C4-2B (cell line): ENCODE measurements around the gene PTGES.

Source experiments
- H3K27ac ChIP-seq: fragments of 450-650 bp; 2 replicates; pipeline ENCODE4 v1.5.1; 2017
- CTCF ChIP-seq: fragments of 450-650 bp; conservative IDR thresholded peaks from 2 replicates; pipeline ENCODE4 v1.5.1; 2017; ENCODE audit warnings: mild to moderate bottlenecking
- ZFX ChIP-seq: fragments of 450-650 bp; IDR thresholded peaks from 2 replicates; pipeline ENCODE4 v1.6.1; 2017

The PTGES gene

GRCh38 chr9:129759319-129759718 is 6.5 kb upstream of the PTGES start:
- TF ChIP-seq ZFX (no peak), CTCF (no peak)
- H3K27ac ChIP-seq: no peak overlapping the region

- TF ChIP-seq CTCF (no peak), ZFX (no peak)
- no peak overlapping the region for H3K27ac ChIP-seq
These were observed 4.2 kb upstream of the PTGES start for GRCh38 chr9:129757045-129757444.

GRCh38 chr9:129756191-129756590 is 3.3 kb upstream of the PTGES start:
- no peak overlapping the region for H3K27ac ChIP-seq
- TF ChIP-seq ZFX: no peak
- no peak for TF ChIP-seq CTCF

GRCh38 chr9:129755151-129755550 is 2.3 kb upstream of the PTGES start:
- TF ChIP-seq ZFX: no peak
- no peak for TF ChIP-seq CTCF
- no peak overlapping the region for H3K27ac ChIP-seq

- no peak overlapping the region for H3K27ac ChIP-seq
- TF ChIP-seq ZFX (no peak), CTCF (no peak)
These were observed 721 bp downstream of the PTGES start for GRCh38 chr9:129751841-129752801.

GRCh38 chr9:129750013-129750638 is 2.7 kb downstream of the PTGES start:
- no peak overlapping the region for H3K27ac ChIP-seq

More at GRCh38 chr9:129750013-129750638, 2.7 kb downstream of the PTGES start:
- TF ChIP-seq CTCF (no peak), ZFX (no peak)
